ENCODE data around the gene DYRK1A.

- TF ChIP-seq CTCF (conservative IDR thresholded peaks at IDR 0.05; ENCODE audit: low read length) (peak; percentile 28; the same call in 1 of the 2 replicates), EZH2phosphoT487 (IDR thresholded peaks at IDR 0.05; ENCODE audit: borderline replicate concordance, low read depth, low read length) (no peak)
Measured at GRCh38 chr21:37563641-37564340, 197.2 kb downstream of the DYRK1A start.
